Activated naive CD4-positive, alpha-beta T cell treated with anti-CD3 and anti-CD28 coated beads, Interleukin-2, amount 50 U/mL, for 16 hours (primary cell): ENCODE data around the gene DNAH17.

Experiments used
- DNase-seq: peaks from one replicate; pipeline ENCODE4 v3.0.0-alpha.2; 2020

Gene DNAH17

GRCh38 chr17:78571329-78571728 lies 5.9 kb downstream of the DNAH17 start:
- DNase-seq: no peak

GRCh38 chr17:78568494-78569115 lies 8.6 kb downstream of the DNAH17 start:
- no peak for DNase-seq

GRCh38 chr17:78567991-78568390 lies 9.2 kb downstream of the DNAH17 start:
- no peak for DNase-seq

GRCh38 chr17:78566947-78567346 lies 10.2 kb downstream of the DNAH17 start:
- no peak for DNase-seq

DNA sequence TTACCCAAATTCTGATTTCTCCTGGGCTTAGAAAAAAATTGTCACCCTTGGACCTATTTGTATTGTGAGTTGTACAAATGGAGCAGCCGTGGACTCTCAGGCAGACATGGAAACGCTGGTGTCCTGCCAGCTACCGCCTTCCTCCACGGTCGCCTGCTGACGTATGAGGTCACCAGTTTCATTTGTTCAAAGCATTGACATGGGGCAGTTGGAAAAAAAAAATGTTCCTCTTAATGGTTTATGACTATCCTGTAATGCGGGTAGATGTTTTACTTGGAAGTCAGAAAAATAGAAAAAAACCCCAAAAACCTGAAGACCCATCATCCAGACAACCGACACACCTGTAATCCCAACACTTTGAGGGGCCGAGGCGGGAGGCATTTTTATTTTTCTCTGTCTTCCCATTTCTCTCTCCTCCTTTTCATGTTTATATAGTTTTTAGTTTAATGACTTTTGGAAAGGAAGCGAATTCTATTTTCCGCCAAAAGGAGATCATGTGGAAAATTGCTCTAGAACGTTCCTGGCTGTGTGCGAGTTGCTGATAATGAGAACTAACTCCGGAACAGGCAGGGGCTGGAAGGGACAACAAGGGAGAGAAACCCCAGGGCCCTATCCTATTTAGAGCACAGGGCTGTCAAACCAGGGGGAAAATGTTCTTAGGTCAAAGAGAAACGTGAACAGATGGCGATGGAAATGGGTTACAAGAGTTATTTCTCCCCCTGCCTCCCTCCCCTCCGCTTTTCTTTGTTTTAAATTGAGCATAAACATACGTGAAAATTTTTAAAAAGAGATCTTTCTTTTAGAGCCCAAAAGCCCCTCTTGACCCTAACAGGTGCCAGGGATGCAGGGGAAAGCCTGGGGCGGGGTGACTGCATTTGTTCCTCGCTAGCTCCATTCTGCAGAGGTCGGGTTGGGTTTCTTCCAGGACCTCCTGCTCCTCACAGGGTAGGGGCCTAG lies 13.7 kb downstream of the DNAH17 start:
- no peak for DNase-seq

DNA sequence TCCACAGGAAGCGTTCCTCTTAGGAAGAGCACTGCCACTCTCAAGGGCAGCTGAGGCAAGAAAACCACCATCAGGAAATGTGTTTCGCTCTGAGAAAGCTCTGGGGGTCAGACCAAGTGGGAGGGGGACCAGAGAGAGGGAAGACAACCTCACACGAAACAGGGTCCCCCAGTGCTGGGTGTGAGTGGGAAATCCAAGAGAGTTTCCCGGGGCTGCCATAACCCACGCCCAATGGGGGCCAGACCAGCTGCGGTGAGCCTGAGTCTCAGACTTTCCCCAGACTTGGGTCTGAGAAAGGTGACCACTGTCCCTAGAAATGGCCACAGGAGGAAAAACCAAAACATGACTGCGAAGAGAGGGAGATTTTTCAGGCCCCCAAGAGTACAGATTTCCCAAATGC lies 14.5 kb downstream of the DNAH17 start:
- DNase-seq: no peak

GRCh38 chr17:78561166-78561565 lies 16.0 kb downstream of the DNAH17 start:
- DNase-seq: no peak

DNA sequence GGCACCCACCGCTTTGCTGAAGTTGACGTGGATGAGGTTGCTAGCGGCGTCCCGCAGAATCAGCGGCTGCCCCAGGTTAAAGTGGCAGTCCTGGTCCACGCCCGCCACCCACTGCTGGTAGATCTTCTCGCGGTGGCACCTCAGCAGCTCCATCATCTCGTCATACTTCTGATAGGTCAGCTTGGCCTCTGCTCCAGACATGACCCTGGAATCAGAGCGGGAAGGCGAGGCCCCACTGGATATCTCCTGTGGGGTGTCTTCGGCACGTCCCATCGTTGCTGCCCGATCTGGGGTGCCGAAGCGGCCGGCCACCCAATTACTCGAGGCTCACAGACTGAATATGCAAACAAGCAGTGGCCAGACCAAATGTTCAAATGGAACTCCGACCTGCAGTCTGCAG lies 16.5 kb downstream of the DNAH17 start:
- DNase-seq: no peak

GRCh38 chr17:78559749-78560368 lies 17.3 kb downstream of the DNAH17 start:
- DNase-seq: no peak

GRCh38 chr17:78558989-78559388 lies 18.2 kb downstream of the DNAH17 start:
- no peak for DNase-seq

DNA sequence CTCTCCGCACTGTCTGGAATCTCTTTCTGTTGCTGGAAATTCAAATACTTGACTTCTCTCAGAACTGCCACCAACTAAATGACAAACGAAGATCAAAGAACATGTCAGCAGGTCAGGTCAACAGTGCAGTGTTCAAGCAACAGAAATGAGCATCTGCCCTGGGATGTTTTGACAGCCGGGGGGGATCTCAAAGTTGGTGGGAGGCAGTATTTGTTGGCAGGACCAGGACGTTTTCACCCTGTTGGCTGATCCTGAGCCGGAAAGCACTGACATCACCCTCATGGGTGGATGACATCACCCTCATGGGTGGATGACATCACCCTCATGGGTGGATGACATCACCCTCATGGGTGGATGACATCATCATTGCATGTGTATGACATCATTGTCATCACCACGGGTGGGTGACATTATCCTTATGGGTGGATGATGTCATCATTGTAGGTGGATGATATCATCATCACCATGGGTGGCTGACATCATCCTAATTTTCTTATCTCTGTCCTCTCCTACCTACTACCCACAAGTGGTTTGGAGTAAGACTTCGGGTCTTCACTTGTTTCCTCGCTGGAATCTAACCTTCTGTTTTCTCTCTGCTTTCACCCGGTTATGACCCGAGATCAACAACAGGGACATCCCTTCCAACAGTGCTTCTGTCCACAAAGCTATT lies 18.9 kb downstream of the DNAH17 start:
- no peak for DNase-seq

GRCh38 chr17:78557598-78558039 lies 19.6 kb downstream of the DNAH17 start:
- no peak for DNase-seq

- no peak for DNase-seq
These were observed 20.4 kb downstream of the DNAH17 start for GRCh38 chr17:78556812-78557211.

- no peak for DNase-seq
These were observed 21.3 kb downstream of the DNAH17 start for GRCh38 chr17:78555746-78556401.

DNA sequence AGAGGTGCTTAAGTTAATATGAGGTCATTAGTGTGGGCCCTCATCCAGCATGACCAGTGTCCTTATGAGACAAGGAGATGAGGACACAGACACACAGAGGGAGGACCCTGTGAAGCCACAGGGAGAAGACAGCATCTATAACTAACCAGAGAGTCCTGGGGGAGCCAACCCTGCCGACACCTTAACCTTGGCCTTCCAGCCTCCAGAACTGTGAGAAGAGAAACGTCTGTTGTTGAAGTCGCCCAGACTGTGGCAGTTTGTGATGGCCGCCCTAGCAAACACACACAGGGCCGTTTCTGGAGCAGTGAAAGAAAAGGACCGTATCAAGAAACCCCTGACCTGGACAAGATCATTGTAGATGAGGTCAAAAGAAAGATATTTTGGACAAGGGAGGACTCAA lies 26.7 kb downstream of the DNAH17 start:
- DNase-seq: no peak

- no peak for DNase-seq
These were observed 28.5 kb downstream of the DNAH17 start for GRCh38 chr17:78548725-78549124.

- DNase-seq: no peak
These were observed 30.2 kb downstream of the DNAH17 start for GRCh38 chr17:78547035-78547434.

DNA sequence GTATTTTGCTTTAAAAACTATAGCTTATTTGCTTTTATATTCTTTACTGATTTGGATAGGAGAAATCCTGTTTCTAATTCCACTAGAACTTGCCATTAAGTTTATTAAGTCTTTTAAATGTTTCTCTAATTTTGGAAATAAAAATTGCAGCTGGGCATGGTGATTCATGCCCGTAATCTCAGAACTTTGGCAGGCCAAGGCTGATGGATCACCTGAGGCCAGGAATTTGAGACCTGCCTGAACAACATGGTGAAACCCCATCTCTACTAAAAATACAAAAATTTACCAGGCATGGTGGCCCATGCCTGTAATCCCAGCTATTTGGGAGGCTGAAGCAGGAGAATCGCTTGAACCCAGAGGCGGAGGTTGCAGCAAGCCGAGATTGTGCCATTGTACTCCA lies 30.7 kb downstream of the DNAH17 start:
- DNase-seq: no peak

DNA sequence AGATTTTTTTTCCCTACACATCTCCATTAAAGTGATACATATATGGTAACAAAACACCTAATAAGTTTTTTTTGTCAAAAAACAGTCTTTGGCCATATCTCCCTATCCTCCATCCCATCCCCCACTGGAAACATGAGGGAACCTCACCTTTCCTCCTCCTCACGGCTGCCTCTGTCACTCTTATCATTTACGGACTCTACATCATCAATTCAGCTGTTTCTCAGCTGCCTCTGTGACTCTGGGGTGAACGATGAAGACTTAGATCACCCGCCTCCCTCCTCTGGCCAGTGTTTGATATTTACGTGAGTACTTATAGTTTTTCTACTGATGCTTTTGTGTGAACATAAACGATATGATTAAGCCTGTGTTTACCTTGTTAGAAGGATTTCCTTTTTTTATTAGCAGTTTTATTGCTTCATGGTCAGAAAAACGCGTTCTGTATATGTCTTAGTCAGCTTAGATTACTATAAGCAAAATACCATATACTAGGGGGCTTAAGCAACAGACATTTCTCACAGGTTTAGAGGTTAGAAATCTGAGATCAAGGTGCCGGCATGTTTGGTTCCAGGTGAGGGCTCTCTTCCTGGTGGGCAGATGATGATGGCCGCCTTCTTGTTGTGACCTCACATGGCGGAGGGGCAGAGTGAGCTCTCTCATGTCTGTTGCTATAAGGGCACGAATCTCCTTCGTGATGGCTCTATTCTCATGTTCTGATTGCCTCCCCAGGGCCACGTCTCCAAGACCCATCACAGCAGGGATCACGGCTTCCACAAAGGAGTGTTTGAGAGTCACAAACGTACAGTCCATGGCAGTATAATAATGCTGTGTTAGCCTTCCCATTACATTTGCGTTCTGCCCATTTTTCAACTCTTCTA lies 32.1 kb downstream of the DNAH17 start:
- DNase-seq: no peak

DNA sequence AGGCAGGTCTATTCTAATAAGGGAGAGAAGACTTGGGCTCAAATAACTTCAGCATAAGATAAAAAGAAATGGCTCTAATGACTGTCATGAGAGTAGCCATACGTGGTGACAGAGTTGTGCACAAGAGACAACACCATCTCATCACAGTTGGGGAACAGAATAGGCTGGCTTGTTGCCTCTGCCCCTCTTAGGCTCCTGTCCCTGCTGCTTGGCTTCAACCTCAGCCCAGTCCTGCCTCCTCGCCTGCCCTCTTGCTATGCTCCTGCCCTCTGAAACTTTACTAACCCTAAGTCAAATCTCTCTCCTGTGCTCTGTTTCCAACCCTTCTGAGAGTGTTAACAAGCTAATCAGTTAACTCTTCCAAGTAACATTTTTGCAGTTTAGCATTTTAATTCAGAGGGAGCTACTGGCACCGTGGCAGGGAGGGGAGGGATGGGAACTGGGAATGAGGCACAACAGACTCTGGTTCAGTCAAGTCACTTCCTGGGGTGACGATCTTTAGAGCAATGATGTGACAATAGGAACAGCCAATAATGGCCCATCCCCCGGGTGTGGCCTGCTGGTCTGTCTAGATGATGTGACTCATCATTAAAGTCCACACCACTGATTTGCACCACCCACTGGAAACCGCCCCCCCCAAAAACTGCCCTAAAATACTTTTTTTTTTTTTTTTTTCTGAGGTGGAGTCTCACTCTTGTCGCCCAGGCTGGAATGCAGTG lies 35.5 kb downstream of the DNAH17 start:
- DNase-seq: no peak

GRCh38 chr17:78539781-78540180 lies 37.4 kb downstream of the DNAH17 start:
- DNase-seq: no peak
